ENCODE measurements around the gene ELAVL4.

GRCh38 chr1:50232336-50232735, 123.6 kb downstream of the ELAVL4 start:
- TF ChIP-seq CTCF (IDR thresholded peaks at IDR 0.05) (no peak), POLR2A (IDR thresholded peaks at IDR 0.05) (no peak)
